H9 (cell line): ENCODE results near the gene SPEN. TPM values are rescaled to one million over a fixed set of nuclear protein-coding genes. Genes with fewer than 3 reads are reported as not detected.

Experiments used
- DNase-seq: peaks from one replicate; pipeline ENCODE4 v3.0.0-alpha.2; 2017
- H2AFZ ChIP-seq: one replicate; pipeline ENCODE4 v1.6.1; 2013; ENCODE audit warnings: mild to moderate bottlenecking, low read length, control low read depth, moderate library complexity
- H2AK5ac ChIP-seq: 2 replicates; pipeline ENCODE4 v1.6.1; 2013; ENCODE audit warnings: low read length, control low read depth, mixed read lengths; ENCODE audit not compliant: insufficient read length
- H2BK120ac ChIP-seq: one replicate; pipeline ENCODE4 v1.6.1; 2013; ENCODE audit warnings: low read depth, mild to moderate bottlenecking, low read length, control low read depth, inconsistent platforms; ENCODE audit not compliant: poor library complexity, severe bottlenecking
- H2BK12ac ChIP-seq: 2 replicates; pipeline ENCODE4 v1.6.1; 2013; ENCODE audit warnings: low read length, control low read depth, mixed read lengths, low read depth; ENCODE audit not compliant: insufficient read length
- H2BK15ac ChIP-seq: 2 replicates; pipeline ENCODE4 v1.6.1; 2013; ENCODE audit warnings: low read depth, low read length, control low read depth
- H2BK20ac ChIP-seq: one replicate; pipeline ENCODE4 v1.6.1; 2013; ENCODE audit warnings: low read depth, mild to moderate bottlenecking, low read length, control low read depth, inconsistent platforms; ENCODE audit not compliant: poor library complexity, severe bottlenecking
- H2BK5ac ChIP-seq: 2 replicates; pipeline ENCODE4 v1.6.1; 2013; ENCODE audit warnings: low read length, control low read depth, mixed read lengths; ENCODE audit not compliant: insufficient read length
- H3K14ac ChIP-seq: 2 replicates; pipeline ENCODE4 v1.6.1; 2013; ENCODE audit warnings: low read length, control low read depth; ENCODE audit not compliant: insufficient read depth
- H3K18ac ChIP-seq: 2 replicates; pipeline ENCODE4 v1.6.1; 2013; ENCODE audit warnings: low read depth, mild to moderate bottlenecking, mixed read lengths, low read length, control low read depth; ENCODE audit not compliant: insufficient read length
- H3K23ac ChIP-seq: 2 replicates; pipeline ENCODE4 v1.6.1; 2013; ENCODE audit warnings: low read length, control low read depth, mixed read lengths, low read depth; ENCODE audit not compliant: insufficient read length
- H3K23me2 ChIP-seq: 2 replicates; pipeline ENCODE4 v1.6.1; 2013; ENCODE audit warnings: low read depth, mild to moderate bottlenecking, mixed read lengths, low read length, control low read depth; ENCODE audit not compliant: insufficient read length, poor library complexity, severe bottlenecking
- H3K27ac ChIP-seq: 2 replicates; pipeline ENCODE4 v1.5.1; 2013; ENCODE audit warnings: low read length, control low read depth, mixed read lengths, low read depth; ENCODE audit not compliant: insufficient read length
- H3K27me3 ChIP-seq: 2 replicates; pipeline ENCODE4 v1.6.1; 2013; ENCODE audit warnings: low read length, control low read depth, inconsistent platforms; ENCODE audit not compliant: insufficient read depth
- H3K4ac ChIP-seq: 2 replicates; pipeline ENCODE4 v1.6.1; 2013; ENCODE audit warnings: low read depth, mild to moderate bottlenecking, control low read depth, inconsistent platforms, low read length, moderate library complexity
- H3K4me1 ChIP-seq: 2 replicates; pipeline ENCODE4 v1.6.1; 2013; ENCODE audit warnings: low read length, control low read depth, inconsistent platforms; ENCODE audit not compliant: insufficient read depth
- H3K4me2 ChIP-seq: 2 replicates; pipeline ENCODE4 v1.6.1; 2013; ENCODE audit warnings: low read length, control low read depth, mixed read lengths; ENCODE audit not compliant: insufficient read length, insufficient read depth
- H3K56ac ChIP-seq: 2 replicates; pipeline ENCODE4 v1.6.1; 2013; ENCODE audit warnings: low read depth, mild to moderate bottlenecking, mixed read lengths, low read length, control low read depth; ENCODE audit not compliant: insufficient read length
- H3K79me1 ChIP-seq: 2 replicates; pipeline ENCODE4 v1.6.1; 2013; ENCODE audit warnings: low read depth, mild to moderate bottlenecking, moderate library complexity, low read length, control low read depth, inconsistent platforms; ENCODE audit not compliant: insufficient read depth, poor library complexity, severe bottlenecking
- H3K79me2 ChIP-seq: 2 replicates; pipeline ENCODE4 v1.6.1; 2013; ENCODE audit warnings: low read length, control low read depth, inconsistent platforms; ENCODE audit not compliant: insufficient read depth
- H3K9ac ChIP-seq: 2 replicates; pipeline ENCODE4 v1.6.1; 2013; ENCODE audit warnings: low read length, control low read depth, mixed read lengths; ENCODE audit not compliant: insufficient read length; ENCODE audit errors: extremely low read depth
- H3K9me3 ChIP-seq: one replicate; pipeline ENCODE4 v1.6.1; 2013; ENCODE audit warnings: low read depth, low read length, inconsistent platforms; ENCODE audit not compliant: control insufficient read depth
- H3T11ph ChIP-seq: one replicate; pipeline ENCODE4 v1.6.1; 2013; ENCODE audit warnings: mild to moderate bottlenecking, low read length, control low read depth, inconsistent platforms
- H4K20me1 ChIP-seq: one replicate; pipeline ENCODE4 v1.6.1; 2013; ENCODE audit not compliant: control insufficient read depth, insufficient read length, insufficient read depth
- H4K5ac ChIP-seq: 2 replicates; pipeline ENCODE4 v1.6.1; 2013; ENCODE audit warnings: low read depth, mild to moderate bottlenecking, mixed read lengths, low read length, control low read depth; ENCODE audit not compliant: insufficient read length
- H4K8ac ChIP-seq: replicated peaks from 2 replicates; pipeline ENCODE4 v1.6.1; 2013; ENCODE audit warnings: low read length, control low read depth, mixed read lengths, low read depth; ENCODE audit not compliant: insufficient read length
- H4K91ac ChIP-seq: 2 replicates; pipeline ENCODE4 v1.6.1; 2013; ENCODE audit warnings: low read depth, mild to moderate bottlenecking, moderate library complexity, mixed read lengths, low read length, control low read depth; ENCODE audit not compliant: insufficient read length
- H3K27ac Mint-ChIP-seq, 3 experiments: 2 replicates in 2 of 3; 3 replicates in 1 of 3; pipeline ENCODE4 v1.8.0; 2020 to 2021; ENCODE audit warnings: mixed read lengths in 3 of 3, mild to moderate bottlenecking in 1 of 3, moderate library complexity in 1 of 3
- H3K27me3 Mint-ChIP-seq: 2 replicates; pipeline ENCODE4 v1.8.0; 2021; ENCODE audit warnings: low read depth, mild to moderate bottlenecking, moderate library complexity, mixed read lengths
- H3K36me3 Mint-ChIP-seq, 3 experiments: 2 replicates in 2 of 3; 3 replicates in 1 of 3; pipeline ENCODE4 v1.8.0; 2020 to 2021; ENCODE audit warnings: low read depth in 3 of 3, mixed read lengths in 3 of 3; ENCODE audit not compliant: insufficient read depth in 1 of 3
- H3K4me1 Mint-ChIP-seq, 2 experiments: 2 replicates each; pipeline ENCODE4 v1.8.0; 2020; ENCODE audit warnings: mixed read lengths in 2 of 2
- H3K4me3 Mint-ChIP-seq, 2 experiments: 2 replicates in 1 of 2; 3 replicates in 1 of 2; pipeline ENCODE4 v1.8.0; 2020 to 2021; ENCODE audit warnings: mild to moderate bottlenecking in 2 of 2, mixed read lengths in 2 of 2, moderate library complexity in 1 of 2
- H3K9me3 Mint-ChIP-seq, 2 experiments: 2 replicates in 1 of 2; 3 replicates in 1 of 2; pipeline ENCODE4 v1.8.0; 2020; ENCODE audit warnings: mild to moderate bottlenecking in 2 of 2, mixed read lengths in 2 of 2, moderate library complexity in 1 of 2
- CTCF ChIP-seq: fragments of 200-600 bp; sonication (generic); conservative IDR thresholded peaks from 3 replicates; pipeline ENCODE4 v1.8.0; 2021; ENCODE audit warnings: antibody characterized with exemption, mild to moderate bottlenecking
- WGBS: extraction: QIAGEN DNeasy Blood & Tissue Kit; methylation state at CpG from one replicate; pipeline ENCODE4 v1.1.7; 2013; ENCODE audit warnings: missing lambda C conversion rate, low lambda C conversion rate, mixed read lengths; ENCODE audit not compliant: insufficient read length; ENCODE audit errors: extremely low coverage; 5-methylcytosine and 5-hydroxymethylcytosine counted together
- total RNA-seq: library from RNA; stranded (reverse); gene quantifications from 2 replicates; pipeline ENCODE4 v1.2.1, GENCODE V29; 2021

Gene SPEN
- total RNA-seq, 1 experiment from 2014 or later: 59.6 TPM

- Mint-ChIP-seq H3K4me3 (no peak overlapping the region), H3K27ac (no peak overlapping the region; a peak in 2 of 7 replicates), H3K9me3 (no peaks in the 10 kb centered on the region), H3K4me1 (no peaks in the 10 kb centered on the region), H3K36me3 (peaks cover 63 to 90% (median 88%) of the 10 kb centered on the region in 3 experiments), H3K27me3 (no peaks in the 10 kb centered on the region)
- Histone ChIP-seq H2BK12ac (no peak overlapping the region), H3K79me2 (no peaks in the 10 kb centered on the region), H4K8ac (no peak overlapping the region), H2BK5ac (no peak overlapping the region), H3K4ac (no peak overlapping the region), H3K27ac (no peak overlapping the region), H2AK5ac (no peak overlapping the region), H2BK15ac (no peak overlapping the region), H3K23me2 (no peaks in the 10 kb centered on the region), H2AFZ (no peak overlapping the region), H3K27me3 (no peaks in the 10 kb centered on the region), H3K4me1 (no peaks in the 10 kb centered on the region), H4K91ac (no peak overlapping the region), H3K18ac (no peak overlapping the region), H4K20me1 (no peaks in the 10 kb centered on the region), H3T11ph (no peak overlapping the region), H3K4me2 (no peak overlapping the region), H3K79me1 (no peaks in the 10 kb centered on the region), H3K56ac (no peak overlapping the region), H4K5ac (no peak overlapping the region), H3K23ac (no peak overlapping the region), H2BK120ac (no peak overlapping the region), H3K9ac (no peak overlapping the region), H3K14ac (no peak overlapping the region), H3K9me3 (no peaks in the 10 kb centered on the region), H2BK20ac (no peak overlapping the region)
- DNase-seq: no peak
- no peak for TF ChIP-seq CTCF
- no CpG with 5 or more reads among the region's 19 CpGs for WGBS
Measured at GRCh38 chr1:15931884-15932283, 84.4 kb downstream of the SPEN start.
